Measurements from ENCODE around the gene PLEKHA8.

PLEKHA8 gene

DNA sequence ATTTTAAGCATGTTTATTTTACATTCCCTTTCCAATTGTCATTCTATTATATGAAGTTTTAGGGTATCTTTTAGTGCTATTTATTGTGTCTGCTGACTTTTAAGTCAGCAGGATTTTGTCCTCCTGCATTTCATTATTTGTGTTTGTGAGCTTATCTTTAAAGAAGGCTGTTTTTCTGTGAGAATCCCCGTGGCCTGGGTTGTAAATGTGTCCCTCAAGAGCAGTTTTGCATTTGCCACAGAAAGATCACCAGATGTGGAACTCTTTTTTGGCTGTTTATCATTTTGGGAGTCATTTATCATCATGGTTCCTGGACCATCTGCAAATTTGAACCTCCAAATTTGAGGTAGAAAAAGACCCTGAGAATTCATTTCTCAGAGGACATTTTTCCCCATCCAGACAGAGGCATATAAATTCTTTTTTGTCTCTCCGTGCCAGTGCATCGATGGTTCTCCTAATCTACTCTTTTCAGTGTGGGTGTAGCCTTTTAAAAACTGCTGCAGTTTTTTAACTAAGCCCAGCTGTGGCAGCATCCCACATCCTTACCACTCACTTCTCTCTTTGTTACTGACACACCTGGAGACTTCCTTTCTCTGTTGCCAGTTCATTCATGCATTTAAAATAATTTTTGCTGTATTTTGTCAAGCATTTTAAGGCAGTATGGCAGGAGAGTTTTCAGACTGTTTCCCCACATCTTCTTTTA is 86.5 kb downstream of the PLEKHA8 start:
- no peak for DNase-seq

DNA sequence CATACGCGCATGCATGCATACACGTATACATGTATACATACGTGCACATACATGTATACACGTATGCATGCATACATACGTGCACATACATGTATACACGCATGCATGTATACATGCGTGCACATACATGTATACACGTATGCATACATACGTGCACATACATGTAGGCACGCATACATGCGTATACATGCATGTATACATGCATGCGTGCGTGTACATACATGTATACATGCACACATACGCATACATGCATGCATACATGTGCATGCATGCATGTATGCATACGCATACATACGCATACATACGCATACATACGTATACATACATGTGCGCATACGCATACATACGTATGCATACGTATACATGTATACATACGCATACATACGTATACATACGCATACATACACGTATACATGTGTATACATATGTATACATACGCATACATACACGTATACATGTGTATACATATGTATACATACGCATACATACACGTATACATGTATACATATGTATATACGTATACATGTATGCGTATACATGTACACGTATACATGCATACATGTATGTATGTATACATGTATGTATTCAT is 87.6 kb downstream of the PLEKHA8 start:
- no peak for DNase-seq

DNA sequence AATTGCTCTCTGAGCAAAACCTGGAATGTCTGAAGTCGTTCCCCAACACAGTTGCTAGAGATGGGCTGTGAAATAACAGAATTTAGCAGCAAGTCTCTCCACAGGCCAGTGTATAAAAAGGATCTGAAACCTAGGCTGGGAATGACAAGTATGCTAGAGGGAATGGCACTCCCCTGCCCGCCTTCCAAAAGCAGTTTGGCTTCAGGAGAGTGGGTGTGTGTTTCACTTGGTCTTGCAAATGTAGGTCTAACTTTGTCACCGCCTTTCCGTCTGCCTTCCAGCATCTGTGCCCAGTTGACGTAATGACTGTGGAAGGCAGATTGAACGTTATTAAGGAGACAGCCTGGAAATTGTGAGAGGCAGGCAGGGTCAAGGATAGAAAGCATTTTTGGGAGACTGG is 88.6 kb downstream of the PLEKHA8 start:
- no peak for DNase-seq

DNA sequence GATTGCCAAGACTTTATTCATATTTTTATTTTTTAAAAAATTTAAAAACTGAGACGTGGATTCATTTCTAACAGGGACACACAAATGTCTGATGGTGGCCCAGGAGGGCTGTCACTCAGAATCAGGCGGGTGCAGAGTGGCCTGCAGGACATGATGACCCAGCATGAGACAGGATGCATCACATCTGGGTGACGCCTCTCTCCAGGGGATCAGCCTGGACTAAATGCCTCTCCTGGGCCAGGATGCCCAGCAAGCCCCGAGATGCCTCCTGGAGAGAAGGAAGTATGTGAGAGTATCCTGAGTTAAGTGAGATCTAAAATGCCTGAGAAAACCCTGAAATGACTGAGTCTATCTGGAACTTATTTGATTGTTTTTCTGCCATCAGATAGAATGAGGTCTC is 89.7 kb downstream of the PLEKHA8 start:
- DNase-seq = no peak

DNA sequence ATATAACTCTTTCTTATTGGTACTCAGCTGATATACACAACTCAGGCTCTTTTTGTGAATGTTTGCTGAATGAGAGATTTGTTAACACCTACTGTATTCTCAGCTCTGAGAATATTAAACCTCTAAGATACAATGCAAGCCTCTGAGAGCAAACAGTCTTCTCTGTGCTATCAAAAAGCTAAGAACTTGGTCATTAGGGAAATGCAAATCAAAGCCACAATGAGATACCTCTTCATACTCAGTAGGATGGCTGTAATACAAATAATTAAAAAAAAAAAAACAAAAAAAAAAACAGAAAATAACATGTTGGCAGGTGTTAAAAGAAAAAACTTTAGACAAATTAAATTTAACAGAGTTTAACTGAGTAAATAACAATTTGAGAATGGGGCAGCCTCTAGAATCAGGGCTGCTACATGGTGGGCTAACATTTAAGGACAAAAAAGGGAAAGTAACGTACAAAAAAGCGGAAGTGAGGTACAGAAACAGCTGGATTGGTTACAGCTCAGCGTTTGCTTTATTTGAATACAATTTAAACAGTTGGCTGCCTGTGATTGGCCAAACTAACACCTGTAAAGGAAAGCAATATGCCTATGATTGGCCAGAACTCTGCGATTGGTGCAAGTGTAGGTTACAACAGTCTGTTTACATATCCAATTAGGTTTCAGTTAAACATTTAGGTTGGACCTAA is 91.8 kb downstream of the PLEKHA8 start:
- DNase-seq = no peak

DNA sequence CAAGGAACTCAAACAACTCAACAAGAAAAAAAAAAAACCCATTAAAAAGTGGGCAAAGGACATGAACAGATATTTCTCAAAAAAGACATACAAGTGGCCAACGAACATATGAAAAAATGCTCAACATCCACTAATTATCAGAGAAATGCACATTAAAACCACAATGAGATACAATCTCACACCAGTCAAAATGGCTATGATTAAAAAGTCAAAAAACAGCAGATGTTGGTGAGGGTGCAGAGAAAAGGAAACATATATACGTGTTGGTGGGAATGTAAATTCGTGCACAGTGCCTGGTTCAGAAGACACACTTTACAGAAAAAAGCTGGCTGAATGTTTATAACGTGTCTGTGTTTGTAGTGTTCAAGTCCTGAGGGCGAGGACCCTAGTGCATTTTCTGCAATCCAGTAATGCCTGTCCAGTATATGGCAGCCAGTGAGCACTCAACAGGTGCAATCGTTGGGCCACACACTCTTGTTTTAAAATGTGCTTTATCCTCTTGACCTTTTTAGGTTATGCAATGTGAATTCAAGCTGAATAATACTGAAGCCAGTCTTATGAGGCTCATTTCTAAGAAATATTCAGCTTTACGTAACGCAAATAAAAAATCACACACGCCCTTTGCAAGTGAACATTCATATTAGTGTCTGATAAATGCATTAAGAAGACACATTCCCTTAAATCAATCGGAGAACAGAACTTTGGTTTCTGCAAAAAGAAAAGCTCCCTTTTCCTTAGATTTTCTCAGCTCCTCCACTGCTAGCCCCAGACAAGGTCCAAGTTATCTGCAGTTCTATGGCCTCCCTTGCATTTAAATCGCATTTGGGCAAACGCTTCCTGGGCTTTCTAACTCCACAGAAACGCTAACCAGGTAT is 105.8 kb downstream of the PLEKHA8 start:
- no peak for DNase-seq

DNA sequence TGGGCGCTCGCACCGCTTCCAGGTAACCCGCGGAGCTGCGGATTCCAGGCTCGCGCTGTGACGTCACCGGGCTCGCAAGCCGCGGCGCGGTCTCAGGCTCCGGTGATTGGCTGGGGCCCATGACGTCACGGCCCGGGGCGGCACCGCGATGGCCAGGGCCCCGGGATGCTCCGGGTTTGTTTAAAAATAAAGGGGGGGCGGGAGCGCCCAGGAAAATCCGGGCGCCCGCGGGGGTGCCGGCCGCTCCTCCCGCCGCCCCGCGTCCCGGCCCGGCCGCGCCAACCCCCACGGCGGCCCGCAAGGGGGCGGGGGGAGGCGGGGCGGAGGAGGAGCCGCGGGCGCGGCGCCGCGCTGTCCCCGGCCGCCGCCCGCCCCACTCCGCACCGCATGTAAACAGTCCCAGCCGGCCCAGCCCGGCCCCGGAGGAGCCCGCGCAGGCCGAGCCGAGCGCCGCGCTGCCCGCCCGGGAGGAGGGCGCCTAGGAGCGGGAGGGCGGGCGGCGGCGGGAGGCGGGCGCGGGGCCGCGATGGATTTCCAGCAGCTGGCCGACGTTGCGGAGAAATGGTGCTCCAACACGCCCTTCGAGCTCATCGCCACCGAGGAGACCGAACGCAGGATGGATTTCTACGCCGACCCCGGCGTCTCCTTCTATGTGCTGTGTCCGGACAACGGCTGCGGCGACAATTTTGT is 106.5 kb downstream of the PLEKHA8 start, which contains the start of gene MTURN:
Gene MTURN, plus strand, starts transcription at position 376 of the 690 bp plus-strand sequence. Its CDS starts 151 bp downstream, at position 527.
- peak; percentile 56 to 79 for DNase-seq

DNA sequence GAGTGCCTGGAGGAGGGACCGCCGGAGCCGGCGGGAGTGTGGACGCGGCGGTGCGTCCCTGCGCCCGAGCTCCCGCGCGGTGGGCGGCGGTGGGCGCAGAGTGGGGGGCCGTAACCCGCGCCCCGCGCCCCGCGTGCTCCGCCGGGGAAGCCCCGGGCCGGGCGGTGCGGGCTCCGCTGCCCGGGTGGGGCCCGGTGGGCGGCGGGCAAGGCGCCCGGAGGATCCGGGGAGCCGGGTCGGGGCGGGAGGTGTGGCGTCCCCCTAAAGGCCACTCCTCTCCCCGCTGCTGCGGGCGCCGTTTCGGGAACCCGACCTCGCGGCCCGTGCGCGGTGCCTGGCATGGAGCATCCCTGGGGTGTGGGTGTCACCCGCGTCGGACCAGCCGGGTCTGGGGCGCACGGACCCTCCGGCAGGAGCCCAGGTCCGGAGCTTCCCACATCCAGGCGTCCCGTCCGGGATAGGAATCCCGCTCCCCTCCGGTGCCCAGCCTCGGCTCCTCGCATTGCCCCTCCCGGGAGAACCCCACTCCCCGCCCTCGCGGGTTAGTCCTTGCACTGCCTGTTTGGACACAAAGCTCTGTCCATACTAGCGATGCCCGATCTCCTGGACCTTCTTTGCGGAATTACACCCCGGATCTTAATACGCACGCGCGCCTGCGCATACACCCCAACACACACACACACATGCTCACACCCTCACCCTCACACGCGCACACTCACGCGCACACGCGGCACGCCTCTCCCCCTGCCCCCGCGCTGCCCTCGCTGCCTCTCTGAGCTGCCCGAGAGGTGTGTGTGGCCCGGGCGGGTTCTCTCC is 107.3 kb downstream of the PLEKHA8 start:
- DNase-seq = peak in 1 of 2 donors; percentile 33

DNA sequence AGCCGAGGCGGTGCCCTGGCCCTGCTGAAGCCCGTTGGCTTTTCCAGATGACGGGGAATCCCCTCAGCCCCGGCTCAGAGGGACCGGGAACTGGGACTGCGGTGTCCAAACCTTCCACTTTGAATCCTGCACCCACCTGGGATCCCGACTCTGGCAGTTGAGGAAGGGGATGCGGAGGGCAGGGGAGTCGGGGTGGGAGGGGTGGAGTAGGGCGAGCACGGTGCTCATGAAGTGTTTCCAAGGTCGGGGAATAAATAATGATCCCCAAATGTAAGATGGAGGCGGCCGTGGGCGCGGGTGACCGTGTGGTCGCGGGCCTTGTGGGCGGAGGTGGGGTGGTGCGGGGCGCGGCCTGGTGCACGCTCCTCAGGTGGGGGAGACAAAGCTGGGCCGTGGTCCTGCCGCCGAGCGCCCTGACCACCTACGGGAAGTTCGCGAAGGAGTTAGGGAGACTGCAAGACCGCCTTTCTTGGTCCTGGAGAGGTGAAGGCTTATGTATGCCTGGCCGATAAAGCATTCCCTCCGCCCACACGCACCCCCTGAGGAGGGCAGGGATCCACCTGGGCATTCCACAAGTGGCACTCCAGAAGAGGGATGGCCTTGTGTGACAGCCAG is 108.0 kb downstream of the PLEKHA8 start:
- no peak for DNase-seq

DNA sequence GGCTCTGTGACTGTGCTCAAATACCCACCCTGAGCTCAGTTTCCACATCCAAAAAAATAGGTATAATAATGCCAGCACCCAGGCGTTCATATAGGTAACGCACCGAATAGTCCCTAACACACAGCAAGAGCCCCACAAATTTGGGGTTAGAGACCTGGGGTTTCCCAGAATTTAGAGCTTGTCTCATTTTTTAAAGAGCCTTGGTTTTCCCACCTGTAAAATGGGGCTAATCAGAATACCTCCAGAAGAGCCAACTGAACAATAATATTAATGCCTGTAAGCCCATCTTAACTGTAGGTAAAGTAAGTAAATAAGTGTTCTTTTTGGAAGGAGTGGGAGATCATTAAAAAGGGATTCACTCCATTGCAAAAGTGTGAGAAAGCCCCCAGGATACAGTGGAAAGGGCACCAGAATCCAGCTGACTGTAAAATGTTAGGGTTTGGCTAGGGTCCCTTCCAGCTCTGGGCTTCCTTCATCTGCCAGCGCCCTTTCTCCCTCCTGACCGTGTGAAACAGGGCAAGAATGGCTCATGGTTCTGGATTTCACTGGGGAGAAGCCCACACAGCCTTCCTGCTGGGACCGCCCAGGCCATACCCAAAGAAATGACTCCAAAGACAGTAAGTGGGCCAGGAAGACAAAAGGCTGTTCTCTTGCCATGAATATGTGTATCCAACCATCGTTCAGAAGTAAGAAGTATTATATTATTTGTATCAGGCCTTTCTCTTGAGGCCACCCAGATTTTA is 108.7 kb downstream of the PLEKHA8 start:
- DNase-seq = no peak

DNA sequence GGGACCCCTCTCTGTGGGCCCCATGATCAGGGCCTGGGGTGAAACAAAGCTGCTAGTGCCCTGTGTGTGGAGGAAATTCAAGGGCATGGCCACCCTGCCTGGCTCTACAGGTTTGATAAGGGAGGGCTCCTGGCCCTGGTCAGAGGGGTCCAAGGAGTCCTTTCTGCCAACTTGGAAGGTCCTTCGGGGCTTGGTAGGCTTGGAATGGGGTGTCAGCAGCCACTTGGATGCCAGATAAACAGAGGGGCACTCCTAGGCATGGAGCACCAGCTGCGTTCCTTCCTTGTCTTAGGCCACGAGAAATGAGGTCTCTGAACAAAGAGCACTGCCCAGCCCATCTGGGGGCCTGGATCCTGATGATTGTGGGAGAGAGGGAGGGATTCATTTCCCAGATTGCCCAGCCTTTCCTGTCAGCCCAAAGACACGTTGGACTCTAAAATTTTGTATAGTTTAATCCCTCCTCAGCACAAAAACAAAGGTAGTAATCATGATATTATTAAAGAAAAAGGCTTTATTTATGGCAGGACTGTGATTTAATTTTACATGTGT is 111.7 kb downstream of the PLEKHA8 start:
- no peak for DNase-seq

DNA sequence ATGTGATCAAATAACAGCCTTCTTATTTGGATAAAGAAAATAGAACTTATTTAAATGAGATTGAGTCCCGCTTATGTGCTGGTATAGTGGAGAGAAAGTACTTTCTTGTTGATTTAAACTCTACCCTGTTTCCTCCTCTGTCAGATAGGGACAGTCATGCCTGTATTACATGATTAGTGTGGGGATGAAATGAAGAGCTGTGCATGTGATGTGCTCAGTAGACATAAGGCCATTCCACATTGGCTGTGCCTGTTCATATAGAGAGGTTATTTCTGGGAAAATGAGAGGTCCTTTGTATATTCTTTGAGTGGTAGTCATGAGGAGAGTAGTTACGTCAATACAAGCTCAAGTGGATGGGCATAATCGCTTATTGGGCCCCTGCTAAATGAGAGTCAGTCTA is 112.2 kb downstream of the PLEKHA8 start:
- DNase-seq = peak in 1 of 2 donors; percentile 42

DNA sequence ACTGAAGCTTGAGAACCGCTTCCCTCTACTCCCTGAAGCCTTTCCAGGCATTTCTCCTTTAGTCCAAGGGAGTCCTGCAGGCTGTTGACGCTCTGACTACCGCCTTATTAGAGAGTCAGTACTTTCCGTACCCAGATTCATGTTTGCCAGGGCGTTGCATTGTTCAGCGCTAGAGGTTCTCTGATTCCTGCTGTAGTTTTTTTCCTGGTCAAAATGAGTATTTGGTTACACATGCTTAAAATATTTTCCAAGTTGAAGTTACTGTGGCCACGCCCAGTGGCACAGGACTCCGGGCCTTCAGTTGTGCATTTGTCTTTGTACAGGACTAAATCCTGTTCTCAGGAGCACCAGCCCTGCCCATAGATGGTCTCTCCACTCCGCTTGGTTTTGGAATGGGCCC is 114.5 kb downstream of the PLEKHA8 start:
- DNase-seq = no peak

DNA sequence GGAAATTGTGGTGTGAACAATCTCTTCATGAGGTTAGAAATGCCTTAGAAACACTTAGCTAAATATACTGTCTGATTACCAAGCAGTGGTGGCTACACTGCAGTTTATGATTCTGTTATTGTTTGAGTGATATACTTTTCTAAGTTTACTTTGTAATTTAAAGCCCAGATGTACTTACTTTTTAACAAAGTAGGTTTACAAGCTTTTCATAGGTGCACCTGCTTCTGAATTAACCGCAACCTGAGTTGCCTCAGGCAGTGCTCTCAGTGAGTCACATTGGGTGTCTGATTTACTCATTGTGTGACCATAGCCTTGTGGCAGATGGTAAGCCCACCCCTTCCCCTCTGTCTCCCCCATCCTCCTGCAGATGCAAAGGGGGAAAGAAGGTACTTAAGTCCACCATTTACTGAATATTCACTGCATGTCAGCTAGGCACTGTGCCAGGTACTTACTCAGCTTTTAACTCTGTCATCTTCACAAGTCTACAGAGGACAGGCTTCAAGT is 115.6 kb downstream of the PLEKHA8 start:
- peak in 1 of 2 donors; percentile 76 for DNase-seq

DNA sequence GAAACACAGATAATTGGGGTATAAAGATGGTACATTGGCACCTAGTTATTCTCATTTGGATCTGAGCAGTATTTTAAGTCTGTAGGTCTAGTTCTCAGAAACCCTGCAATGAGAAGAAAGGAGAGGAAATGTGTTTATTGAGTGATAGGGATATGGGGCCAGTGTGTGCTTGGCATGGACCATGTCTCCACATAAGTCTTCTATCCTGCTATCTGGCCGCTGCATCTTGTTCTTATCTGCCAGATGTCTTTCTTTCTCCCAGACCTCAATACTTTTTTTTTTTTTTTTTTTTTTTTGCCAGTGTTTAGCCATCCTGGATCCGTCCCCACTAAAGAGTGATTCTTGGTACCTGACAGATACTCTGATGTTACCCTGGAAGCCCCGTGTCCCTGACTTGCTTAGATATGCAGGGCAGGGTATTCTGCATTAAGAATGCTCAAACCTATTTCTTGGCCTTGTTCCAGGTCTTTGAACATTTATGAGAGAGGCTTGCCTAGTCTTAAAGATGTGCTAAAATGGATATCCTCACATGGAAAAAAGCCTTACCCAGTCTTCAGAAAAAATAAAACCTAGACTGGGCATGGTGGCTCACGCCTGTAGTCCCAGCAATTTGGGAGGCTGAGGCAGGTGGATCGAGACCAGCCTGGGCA is 116.6 kb downstream of the PLEKHA8 start:
- DNase-seq = peak in 1 of 2 donors; percentile 51

DNA sequence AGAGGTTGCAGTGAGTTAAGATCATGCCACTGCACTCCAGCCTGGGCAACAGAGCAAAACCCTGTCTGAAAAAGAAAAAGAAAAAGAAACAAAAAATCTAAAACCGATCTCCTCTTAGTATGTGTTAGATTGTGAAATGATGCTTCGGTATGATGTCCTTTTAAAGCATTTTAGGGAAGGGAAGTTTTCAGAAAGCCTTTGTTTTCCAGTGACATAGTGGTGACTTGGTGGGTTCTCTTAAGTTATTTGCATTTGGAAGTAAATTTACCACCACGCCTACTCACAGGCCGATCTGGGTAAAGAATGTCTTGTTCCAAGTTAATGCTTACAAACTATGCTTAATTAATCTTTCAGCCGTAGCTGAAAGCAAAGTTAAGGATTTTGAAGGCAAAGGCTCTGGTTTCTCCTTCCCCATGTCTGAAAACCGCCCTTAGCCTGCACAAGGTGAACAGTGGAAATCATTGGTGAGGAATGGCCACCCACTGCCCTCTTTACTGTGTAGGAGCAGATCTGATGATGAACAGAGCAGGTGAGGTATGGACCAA is 117.3 kb downstream of the PLEKHA8 start:
- DNase-seq = no peak

DNA sequence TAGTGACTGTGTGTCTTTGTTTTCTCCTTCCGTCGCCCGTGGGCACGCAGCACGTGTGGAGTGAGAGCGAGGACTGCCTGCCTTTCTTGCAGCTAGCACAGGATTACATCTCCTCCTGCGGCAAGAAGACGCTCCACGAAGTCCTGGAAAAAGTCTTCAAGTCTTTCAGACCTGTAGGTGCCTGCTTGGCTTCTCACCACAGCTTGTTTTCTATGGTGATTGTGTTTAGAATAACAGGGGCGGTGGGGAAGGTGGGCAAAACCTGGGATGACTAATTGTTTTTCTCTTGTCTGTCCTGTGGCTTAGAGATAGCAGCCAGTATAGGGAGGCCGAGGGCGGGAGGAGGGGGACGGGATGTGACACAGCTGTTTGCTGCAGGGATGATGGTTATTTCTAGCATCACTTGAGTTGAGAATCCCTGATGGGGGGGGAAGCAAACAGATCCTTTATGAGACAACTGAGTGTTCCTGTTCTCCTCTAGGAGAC is 118.0 kb downstream of the PLEKHA8 start:
- peak in 1 of 2 donors; percentile 93 for DNase-seq

DNA sequence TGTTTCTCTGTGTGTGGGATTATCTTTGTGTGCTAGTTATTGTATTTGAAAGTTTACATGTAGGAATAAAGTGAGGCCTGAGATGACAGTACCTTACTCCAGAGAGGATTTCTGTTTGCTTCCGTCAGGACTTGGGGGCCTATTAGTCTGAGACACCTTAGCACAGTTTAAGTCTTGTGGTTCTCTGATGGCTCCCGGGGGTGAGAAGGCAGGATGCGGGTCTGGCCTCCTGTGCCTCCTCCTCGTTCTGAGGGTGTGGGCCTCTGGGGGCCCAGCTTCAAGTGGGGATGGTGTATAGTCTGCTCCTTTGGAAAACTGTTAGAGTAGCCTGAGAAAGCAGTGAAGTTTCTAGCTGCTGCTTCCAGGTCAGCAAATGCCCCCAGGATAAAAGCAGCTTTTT is 119.0 kb downstream of the PLEKHA8 start:
- DNase-seq = no peak

DNA sequence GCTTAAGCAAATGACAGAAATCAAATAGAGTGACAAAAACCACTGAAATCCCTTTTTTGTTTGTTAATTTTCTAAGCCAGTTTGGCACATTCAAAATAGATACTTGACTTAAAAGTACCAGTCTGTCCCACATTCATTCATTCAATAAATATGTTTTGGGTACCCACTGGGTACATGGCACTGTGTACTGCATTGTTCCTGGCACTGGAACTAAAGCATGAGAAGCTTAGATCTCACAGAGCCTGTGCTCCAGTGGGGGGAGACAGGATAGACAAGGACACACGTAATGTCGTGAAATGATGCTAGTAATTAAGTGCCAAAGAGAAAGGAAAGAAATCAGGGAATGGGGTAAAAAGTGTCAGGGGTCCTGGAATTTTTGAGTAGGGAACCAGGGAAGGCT is 119.6 kb downstream of the PLEKHA8 start:
- DNase-seq = no peak

Measured in bone marrow (tissue), 2 donors.